Measurements from ENCODE around the gene RIIAD1.
"Not testable (repeated sequence)": the region's sequence is repeated elsewhere in the genome, so short reads cannot be mapped to it uniquely, and the experiment has no call there.

Gene RIIAD1

GRCh38 chr1:151733126-151733525 is 11.8 kb downstream of the RIIAD1 start:
- DNase-seq (ENCODE audit: low read depth) = no peak
- TF ChIP-seq, protein P1, sequence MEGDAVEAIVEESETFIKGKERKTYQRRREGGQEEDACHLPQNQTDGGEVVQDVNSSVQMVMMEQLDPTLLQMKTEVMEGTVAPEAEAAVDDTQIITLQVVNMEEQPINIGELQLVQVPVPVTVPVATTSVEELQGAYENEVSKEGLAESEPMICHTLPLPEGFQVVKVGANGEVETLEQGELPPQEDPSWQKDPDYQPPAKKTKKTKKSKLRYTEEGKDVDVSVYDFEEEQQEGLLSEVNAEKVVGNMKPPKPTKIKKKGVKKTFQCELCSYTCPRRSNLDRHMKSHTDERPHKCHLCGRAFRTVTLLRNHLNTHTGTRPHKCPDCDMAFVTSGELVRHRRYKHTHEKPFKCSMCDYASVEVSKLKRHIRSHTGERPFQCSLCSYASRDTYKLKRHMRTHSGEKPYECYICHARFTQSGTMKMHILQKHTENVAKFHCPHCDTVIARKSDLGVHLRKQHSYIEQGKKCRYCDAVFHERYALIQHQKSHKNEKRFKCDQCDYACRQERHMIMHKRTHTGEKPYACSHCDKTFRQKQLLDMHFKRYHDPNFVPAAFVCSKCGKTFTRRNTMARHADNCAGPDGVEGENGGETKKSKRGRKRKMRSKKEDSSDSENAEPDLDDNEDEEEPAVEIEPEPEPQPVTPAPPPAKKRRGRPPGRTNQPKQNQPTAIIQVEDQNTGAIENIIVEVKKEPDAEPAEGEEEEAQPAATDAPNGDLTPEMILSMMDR (conservative IDR thresholded peaks at IDR 0.05; ENCODE audit: low read length) = no peak
- no peak overlapping the region for H3K4me3 ChIP-seq (ENCODE audit: low read length)

GRCh38 chr1:151733995-151734394 is 12.7 kb downstream of the RIIAD1 start:
- not testable (repeated sequence) for DNase-seq (ENCODE audit: low read depth)

DNA sequence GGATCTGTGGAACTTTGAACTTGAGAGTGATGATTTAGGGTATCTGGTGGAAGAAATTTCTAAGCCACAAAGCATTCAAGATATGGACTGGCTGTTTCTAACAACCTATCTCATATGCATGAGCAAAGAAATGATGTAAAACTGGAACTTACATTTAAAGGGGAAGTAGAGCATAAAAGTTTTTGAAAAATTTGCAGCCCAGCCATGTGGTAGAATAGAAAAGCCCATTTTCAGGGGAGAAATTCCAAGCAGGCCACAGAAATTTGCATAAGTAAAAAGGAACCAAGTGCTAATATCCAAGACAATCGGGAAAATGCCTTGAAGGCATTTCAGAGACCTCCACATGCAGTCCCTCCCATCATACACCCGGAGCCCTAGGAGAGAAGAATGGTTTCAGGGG is 15.7 kb downstream of the RIIAD1 start:
- no peak for DNase-seq (ENCODE audit: low read depth)
- TF ChIP-seq, protein P1 (conservative IDR thresholded peaks at IDR 0.05; ENCODE audit: low read length) = no peak
- no peak overlapping the region for H3K4me3 ChIP-seq (ENCODE audit: low read length)

More at GRCh38 chr1:151733995-151734394, 12.7 kb downstream of the RIIAD1 start:
- not testable (repeated sequence) for H3K4me3 ChIP-seq (ENCODE audit: low read length)

GRCh38 chr1:151737479-151737878 is 16.2 kb downstream of the RIIAD1 start:
- no peak for DNase-seq (ENCODE audit: low read depth)
- H3K4me3 ChIP-seq (ENCODE audit: low read length) = no peak overlapping the region
- TF ChIP-seq, protein P1 (conservative IDR thresholded peaks at IDR 0.05; ENCODE audit: low read length) = no peak

GRCh38 chr1:151739590-151740355 is 18.5 kb downstream of the RIIAD1 start:
- TF ChIP-seq, protein P1 (conservative IDR thresholded peaks at IDR 0.05; ENCODE audit: low read length) = no peak
- no peak overlapping the region for H3K4me3 ChIP-seq (ENCODE audit: low read length)
- no peak for DNase-seq (ENCODE audit: low read depth)

DNA sequence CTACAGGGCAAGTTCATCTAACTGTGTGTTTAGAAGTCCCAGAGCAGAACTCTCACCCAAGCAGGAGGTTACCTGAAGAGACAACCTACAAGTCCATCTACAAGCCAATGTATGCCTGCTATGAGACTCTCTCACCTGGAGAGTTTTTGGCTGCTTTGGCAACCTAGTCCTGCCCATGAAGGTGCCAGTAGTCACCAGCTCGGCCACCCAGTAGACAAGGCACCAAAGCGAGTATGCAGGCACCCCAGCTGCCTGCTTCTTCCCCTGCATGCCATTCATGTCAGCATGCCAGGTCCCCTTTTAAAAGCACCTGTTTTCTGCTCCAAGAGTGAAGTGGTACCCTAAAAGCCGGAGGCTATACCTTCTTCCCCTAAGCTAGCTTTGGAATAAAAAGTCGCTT is 20.2 kb downstream of the RIIAD1 start:
- H3K4me3 ChIP-seq (ENCODE audit: low read length) = no peak overlapping the region
- TF ChIP-seq, protein P1 (conservative IDR thresholded peaks at IDR 0.05; ENCODE audit: low read length) = no peak
- DNase-seq (ENCODE audit: low read depth) = no peak

DNA sequence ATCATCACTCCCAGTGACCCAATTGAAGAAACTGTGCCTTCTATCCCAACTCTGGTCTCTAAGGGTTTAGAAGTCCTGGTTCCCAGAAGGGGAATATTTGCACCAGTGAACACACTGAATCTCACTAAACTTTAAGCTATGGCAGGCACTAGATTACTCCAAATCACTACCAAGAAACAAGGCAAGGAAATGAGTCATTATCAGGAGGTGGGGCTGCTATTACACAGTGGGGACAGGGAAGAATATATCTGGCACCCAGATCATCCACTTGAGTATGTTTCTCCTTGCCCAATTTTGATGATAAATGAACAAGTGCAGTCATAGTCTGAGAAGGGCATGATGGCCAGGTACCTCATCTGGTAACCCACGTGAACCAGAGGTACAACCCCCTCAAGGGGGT is 35.0 kb downstream of the RIIAD1 start:
- TF ChIP-seq, protein P1 (conservative IDR thresholded peaks at IDR 0.05; ENCODE audit: low read length) = no peak
- peak; percentile 14 for DNase-seq (ENCODE audit: low read depth)
- no peak overlapping the region for H3K4me3 ChIP-seq (ENCODE audit: low read length)
